Measurements from ENCODE around the gene FOXI2.

FOXI2 gene

DNA sequence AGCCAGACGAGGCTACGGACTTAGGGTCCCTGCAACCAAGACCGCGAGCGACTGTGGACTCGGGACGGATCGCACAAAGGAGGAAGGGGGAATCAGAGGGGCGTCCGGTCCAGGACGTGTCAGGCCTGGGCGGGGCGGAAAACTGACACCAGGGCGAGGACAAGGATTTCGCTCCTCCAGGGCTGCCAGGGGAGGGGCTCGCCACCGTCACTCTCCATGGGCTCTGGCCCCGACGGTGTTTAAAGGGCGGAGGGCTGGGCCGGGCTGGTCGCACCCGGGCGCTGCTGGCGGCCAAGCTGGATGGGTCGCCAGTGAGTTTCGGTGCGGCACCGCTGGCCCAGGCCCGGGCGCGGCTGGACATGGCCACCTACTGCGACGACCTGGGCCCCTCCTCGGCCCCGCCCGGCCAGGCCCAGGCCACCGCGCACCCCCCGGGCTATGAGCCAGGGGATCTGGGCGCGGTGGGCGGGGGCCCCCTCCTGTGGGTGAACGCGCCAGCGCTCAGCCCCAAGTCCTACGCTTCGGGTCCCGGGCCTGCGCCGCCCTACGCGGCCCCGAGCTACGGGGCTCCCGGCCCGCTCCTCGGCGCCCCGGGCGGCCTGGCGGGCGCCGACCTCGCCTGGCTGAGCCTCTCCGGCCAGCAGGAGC, at the start of gene FOXI2:
Gene FOXI2 (plus strand): TSS at position 271 of the 648 bp plus-strand sequence. CDS start 89 bp downstream, at position 360.
- no peak for DNase-seq (ENCODE audit: low read depth in 1 of 2, low spot score in 1 of 2)

DNA sequence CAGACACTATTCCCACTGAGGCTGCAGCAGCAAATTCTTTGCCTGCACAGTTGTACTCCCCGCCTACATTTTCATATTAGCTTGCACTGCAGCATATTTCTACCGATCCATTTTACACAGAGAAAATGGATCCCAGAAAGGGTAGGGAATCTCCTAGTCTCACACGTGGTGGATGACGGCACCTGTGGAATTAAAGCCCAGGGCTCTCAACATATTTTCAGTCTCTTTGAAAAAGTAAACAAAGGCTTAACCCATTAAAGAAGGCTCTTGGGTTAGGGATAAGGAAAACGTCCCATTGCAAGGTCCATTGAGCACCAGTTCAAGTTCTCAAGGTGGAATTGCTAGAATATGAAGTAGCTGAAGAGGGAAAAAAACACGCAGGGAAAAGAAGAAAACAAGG, 49.4 kb upstream of the FOXI2 start:
- no peak for DNase-seq (ENCODE audit: low read depth in 1 of 2, low spot score in 1 of 2)

- no peak for DNase-seq (ENCODE audit: low read depth in 1 of 2, low spot score in 1 of 2)
Measured at GRCh38 chr10:127690176-127690835, 46.7 kb upstream of the FOXI2 start.

DNA sequence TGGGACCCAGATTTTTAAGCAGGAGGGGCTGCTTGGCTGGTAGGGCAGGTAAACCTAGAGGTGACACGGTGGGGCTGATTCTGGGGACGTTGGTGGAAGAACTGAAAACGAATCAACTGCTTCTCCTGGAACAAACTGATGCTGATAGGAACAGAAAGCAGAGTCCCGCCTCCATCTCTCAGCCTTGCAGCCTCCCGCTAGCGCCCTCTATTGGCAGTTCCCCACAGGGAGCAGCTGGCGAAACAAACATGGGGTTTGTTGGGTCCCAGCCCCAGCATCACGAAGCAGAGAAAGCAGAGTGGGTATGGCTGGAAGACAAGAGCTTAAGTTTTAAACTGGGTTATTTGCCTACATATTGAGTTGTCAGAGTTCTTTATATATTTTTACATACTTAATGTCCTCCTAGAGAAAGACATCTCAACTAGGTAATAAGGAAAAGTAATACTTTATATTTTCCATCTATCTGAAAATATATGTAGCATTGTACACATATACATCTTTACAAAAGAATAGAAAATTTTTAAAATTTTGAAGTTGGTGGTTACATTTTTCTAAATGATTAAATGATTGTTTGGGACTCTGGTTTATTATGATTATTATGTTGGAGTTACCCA, 42.3 kb upstream of the FOXI2 start:
- no peak for DNase-seq (ENCODE audit: low read depth in 1 of 2, low spot score in 1 of 2)

DNA sequence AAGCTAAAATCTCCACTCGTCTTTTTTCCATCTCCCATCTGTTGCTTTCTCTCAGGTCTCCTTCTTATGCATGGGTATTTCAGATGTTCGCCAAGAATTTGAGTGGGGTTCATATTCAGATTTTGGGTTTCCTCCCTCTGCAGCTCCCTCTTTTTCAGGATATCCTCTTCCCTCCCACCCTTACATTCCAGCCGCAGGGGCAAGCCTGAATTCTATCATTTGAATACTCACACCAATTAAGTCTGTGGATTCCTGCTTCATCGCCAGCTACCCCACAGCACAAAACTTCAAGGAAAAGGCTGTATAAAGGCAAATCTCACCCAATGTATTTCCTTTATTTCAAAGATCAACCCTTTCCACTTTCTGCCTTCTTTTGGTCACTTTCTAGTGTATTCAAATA, 41.6 kb upstream of the FOXI2 start:
- no peak for DNase-seq (ENCODE audit: low read depth in 1 of 2, low spot score in 1 of 2)

DNA sequence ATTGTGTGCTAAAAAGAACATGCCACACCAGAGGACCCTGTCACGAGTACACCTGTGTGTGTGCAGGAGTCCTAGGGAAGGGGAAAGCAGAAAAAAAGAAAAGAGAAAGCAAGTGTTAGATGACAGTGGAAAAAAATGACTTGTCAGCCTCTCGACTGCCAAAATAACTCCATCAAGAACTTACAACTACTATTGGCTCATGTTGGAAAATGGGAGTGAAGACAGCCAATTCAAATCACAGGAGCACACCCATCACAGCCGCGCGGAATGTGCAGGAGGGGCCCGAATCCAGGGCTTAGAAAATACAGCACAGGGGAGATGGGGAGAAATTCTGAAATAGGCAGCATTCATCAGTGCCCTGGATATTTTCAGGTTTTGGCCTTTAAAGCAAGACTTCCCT, 38.1 kb upstream of the FOXI2 start:
- DNase-seq (ENCODE audit: low read depth in 1 of 2, low spot score in 1 of 2), result no peak

DNA sequence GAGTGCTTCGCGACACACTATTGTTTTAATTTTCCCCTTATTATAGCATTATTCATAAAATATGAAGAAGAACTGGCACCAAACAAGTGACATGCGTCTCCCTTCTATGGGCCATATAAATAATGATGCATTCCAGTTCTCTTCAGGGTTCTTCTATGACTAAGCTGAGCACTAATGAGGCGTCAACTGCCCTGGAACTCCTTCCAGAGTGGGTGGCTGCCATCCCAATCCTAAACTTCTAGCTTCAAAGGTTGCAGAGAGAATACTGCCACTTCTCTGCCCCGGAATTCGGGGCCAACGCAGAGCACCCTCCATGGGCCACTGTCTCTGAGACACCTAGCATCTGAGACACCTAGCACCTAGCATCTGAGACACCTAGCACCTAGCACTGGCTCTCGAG, 37.7 kb upstream of the FOXI2 start:
- DNase-seq (ENCODE audit: low read depth in 1 of 2, low spot score in 1 of 2), result no peak

DNA sequence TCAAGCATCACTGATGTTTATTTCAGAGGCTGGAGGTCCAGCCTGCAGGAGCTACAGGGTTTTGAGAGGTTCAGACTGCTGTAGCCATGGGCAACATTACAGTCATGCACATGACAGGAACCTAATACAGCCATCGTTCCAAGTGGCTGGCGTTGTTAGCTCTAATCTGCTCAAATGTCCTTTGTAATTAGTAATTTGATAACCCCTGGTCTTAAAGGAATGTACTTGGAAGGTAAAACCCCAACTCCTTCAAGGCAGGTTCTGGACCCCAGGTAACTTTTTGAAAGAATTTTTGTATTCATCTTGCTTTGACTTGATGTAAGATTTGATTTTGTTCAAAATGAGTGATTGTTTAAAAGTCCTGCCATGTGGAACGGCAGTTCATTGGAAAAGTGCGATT, 34.7 kb upstream of the FOXI2 start:
- DNase-seq (ENCODE audit: low read depth in 1 of 2, low spot score in 1 of 2), result no peak

- DNase-seq (ENCODE audit: low read depth in 1 of 2, low spot score in 1 of 2), result no peak
Measured at GRCh38 chr10:127715249-127715648, 21.7 kb upstream of the FOXI2 start.

GRCh38 chr10:127715782-127716378, 21.1 kb upstream of the FOXI2 start:
- no peak for DNase-seq (ENCODE audit: low read depth in 1 of 2, low spot score in 1 of 2)

DNA sequence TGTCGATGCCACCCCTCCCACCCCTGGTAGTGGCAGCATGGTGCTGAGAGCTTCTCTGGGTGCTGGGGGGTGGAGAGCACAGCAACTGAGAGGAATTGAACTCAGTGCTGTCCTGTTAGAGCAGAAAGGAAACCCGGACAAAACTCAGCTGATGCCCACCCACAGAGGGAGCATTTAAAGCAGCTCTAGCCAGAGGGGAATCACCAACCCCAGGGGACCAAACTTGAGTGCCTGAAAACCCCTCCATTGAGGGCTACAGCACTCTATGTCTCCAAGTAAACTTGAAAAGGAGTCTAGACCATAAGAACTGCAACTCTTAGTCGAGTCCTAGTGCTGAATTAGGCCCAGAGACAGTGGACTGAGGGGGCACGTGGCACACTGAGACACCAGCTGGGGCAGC, 16.8 kb upstream of the FOXI2 start:
- no peak for DNase-seq (ENCODE audit: low read depth in 1 of 2, low spot score in 1 of 2)

DNA sequence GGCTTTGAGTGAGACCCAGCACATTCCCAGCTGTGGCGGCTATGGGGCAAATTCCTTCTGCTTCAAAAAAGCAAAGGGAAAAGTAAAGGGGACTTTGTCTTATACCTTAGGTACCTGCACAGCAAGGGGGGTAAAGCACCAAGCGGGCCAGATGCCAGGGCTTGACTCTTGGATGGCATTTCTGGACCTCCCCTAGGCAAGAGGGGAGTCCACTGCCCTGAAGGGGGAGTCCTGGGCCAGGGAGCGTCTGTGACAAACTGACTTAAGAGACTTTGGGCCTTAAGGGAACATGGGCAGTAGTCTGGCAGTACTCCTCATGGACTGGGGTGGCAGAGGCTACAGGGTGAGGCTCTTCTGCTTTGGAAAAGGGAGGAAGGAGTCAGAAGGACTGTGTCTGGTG, 16.1 kb upstream of the FOXI2 start:
- DNase-seq (ENCODE audit: low read depth in 1 of 2, low spot score in 1 of 2), result no peak

DNA sequence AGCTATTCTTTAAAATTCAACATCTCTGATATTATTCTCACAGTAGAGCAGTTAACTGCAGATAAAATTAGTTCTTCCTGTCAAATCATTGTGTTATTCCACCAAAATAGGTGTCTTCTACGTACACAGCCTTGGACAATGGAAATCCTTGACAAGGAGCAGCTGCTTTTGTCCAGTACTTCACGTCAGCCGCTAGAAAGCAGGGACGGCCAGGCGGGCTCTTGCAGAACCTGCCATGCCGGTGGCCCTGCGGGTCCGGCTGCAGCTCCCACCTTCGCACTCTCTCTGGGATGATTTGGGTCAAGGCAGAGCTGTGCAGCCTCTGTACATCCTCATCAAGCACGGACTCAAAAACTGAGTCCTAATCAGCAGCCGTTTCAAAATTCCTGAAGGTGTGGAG, 2.2 kb upstream of the FOXI2 start:
- no peak for DNase-seq (ENCODE audit: low read depth in 1 of 2, low spot score in 1 of 2)

GRCh38 chr10:127735156-127735555, 1.8 kb upstream of the FOXI2 start:
- no peak for DNase-seq (ENCODE audit: low read depth in 1 of 2, low spot score in 1 of 2)

GRCh38 chr10:127735723-127736221, 1.2 kb upstream of the FOXI2 start:
- no peak for DNase-seq (ENCODE audit: low read depth in 1 of 2, low spot score in 1 of 2)

- DNase-seq (ENCODE audit: low read depth in 1 of 2, low spot score in 1 of 2), result no peak
Measured at GRCh38 chr10:127736222-127736914, 617 bp upstream of the FOXI2 start.

- no peak for DNase-seq (ENCODE audit: low read depth in 1 of 2, low spot score in 1 of 2)
Measured at GRCh38 chr10:127737563-127738511, 852 bp downstream of the FOXI2 start.

- DNase-seq (ENCODE audit: low read depth in 1 of 2, low spot score in 1 of 2), result no peak
Measured at GRCh38 chr10:127738512-127739424, 1.8 kb downstream of the FOXI2 start.

DNA sequence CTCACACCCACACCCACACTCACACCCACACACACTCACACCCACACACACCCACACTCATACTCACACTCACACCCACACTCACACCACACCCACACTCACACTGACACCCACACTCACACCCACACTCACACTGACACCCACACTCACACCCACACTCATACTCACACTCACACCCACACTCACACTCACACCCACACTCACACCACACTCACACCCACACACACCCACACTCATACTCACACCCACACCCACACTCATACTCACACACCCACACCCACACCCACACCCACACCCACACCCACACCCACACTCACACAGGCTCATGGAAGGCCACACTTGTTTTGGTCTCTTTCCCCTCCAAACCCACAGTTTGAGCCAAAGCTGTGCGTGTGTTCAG, 2.9 kb downstream of the FOXI2 start:
- DNase-seq (ENCODE audit: low read depth in 1 of 2, low spot score in 1 of 2), result no peak

Data from activated T-helper 1 cell treated with anti-CD3 and anti-CD28 coated beads, Interleukin-2, amount 50 U/mL, for 16 hours (primary cell).